A549 (cell line): Measurements from ENCODE around the gene CENPU. TPM values are rescaled to one million over a fixed set of nuclear protein-coding genes. Genes with fewer than 3 reads are reported as not detected.

ENCODE experiments used
- ATOH8 ChIP-seq: fragments of 250-450 bp; sonication (Bioruptor Pico); IDR thresholded peaks from 2 replicates; pipeline ENCODE4 v1.5.0; 2020; ENCODE audit warnings: low read depth, mild to moderate bottlenecking, moderate library complexity
- BCL3 ChIP-seq: fragments of >200 bp; sonication (Bioruptor Twin); formaldehyde crosslinking; IDR thresholded peaks from 3 replicates; pipeline ENCODE4 v1.6.1; 2016
- BHLHE40 ChIP-seq: IDR thresholded peaks from 2 replicates; pipeline ENCODE4 v1.6.1; 2012; ENCODE audit warnings: low read depth, low read length, inconsistent platforms
- CBX8 ChIP-seq: fragments of 200-600 bp; sonication (generic); IDR thresholded peaks from 2 replicates; pipeline ENCODE4 v1.6.1; 2016
- CEBPB ChIP-seq, 2 experiments: fragments of >200 bp in 1 of 2; sonication (Bioruptor Twin) in 1 of 2; formaldehyde crosslinking in 1 of 2; IDR thresholded peaks; 2 replicates each; pipeline ENCODE4 v1.6.1; 2012 to 2016
- CHD4 ChIP-seq: fragments of 200-600 bp; sonication (generic); IDR thresholded peaks from 2 replicates; pipeline ENCODE4 v1.6.1; 2016; ENCODE audit warnings: antibody characterized with exemption, mild to moderate bottlenecking, borderline replicate concordance
- CTCF ChIP-seq: fragments of >200 bp; sonication (Bioruptor Twin); formaldehyde crosslinking; IDR thresholded peaks from 3 replicates; pipeline ENCODE4 v1.5.1; 2016
- EHMT2 ChIP-seq: fragments of 200-600 bp; sonication (generic); IDR thresholded peaks from 2 replicates; pipeline ENCODE4 v1.6.1; 2016; ENCODE audit warnings: antibody characterized with exemption, low read depth, mild to moderate bottlenecking, moderate library complexity
- FOSL2 ChIP-seq, 2 experiments: fragments of 450-650 bp in 1 of 2; fragments of >200 bp in 1 of 2; sonication (Bioruptor Twin) in 1 of 2; formaldehyde crosslinking; IDR thresholded peaks; 2 replicates each; pipeline versions ENCODE4 v1.5.0 to v1.6.1; 2016 to 2020; ENCODE audit warnings: mild to moderate bottlenecking in 1 of 2, moderate library complexity in 1 of 2
- HDAC2 ChIP-seq: fragments of 200-600 bp; sonication (generic); IDR thresholded peaks from 2 replicates; pipeline ENCODE4 v1.6.1; 2016
- HEYL ChIP-seq: fragments of 250-450 bp; sonication (Bioruptor Pico); IDR thresholded peaks from 2 replicates; pipeline ENCODE4 v1.8.0; 2021; ENCODE audit warnings: mild to moderate bottlenecking, moderate library complexity
- HMGXB4 ChIP-seq: fragments of 250-450 bp; sonication (Bioruptor Pico); IDR thresholded peaks from 2 replicates; pipeline ENCODE4 v1.5.0; 2021; ENCODE audit warnings: mild to moderate bottlenecking, moderate library complexity, borderline replicate concordance
- HOXB13 ChIP-seq: fragments of 250-450 bp; sonication (Bioruptor Pico); IDR thresholded peaks from 2 replicates; pipeline ENCODE4 v1.5.0; 2020; ENCODE audit warnings: low read depth, mild to moderate bottlenecking, moderate library complexity
- JUNB ChIP-seq: fragments of >200 bp; sonication (Bioruptor Twin); formaldehyde crosslinking; IDR thresholded peaks from 2 replicates; pipeline ENCODE4 v1.6.1; 2016
- MAFK ChIP-seq: fragments of 450-650 bp; IDR thresholded peaks from 2 replicates; pipeline ENCODE4 v1.6.1; 2014; ENCODE audit not compliant: partially characterized antibody
- MAX ChIP-seq: IDR thresholded peaks from 2 replicates; pipeline ENCODE4 v1.6.1; 2012
- NFE2L2 ChIP-seq: fragments of 150-350 bp; conservative IDR thresholded peaks from 2 replicates; pipeline ENCODE4 v1.6.1; 2014; ENCODE audit warnings: low read length
- PHF8 ChIP-seq: fragments of 200-600 bp; sonication (generic); IDR thresholded peaks from 2 replicates; pipeline ENCODE4 v1.6.1; 2016; ENCODE audit warnings: low read depth, mild to moderate bottlenecking, antibody characterized with exemption, moderate library complexity, borderline replicate concordance
- POLR2AphosphoS2 ChIP-seq: conservative IDR thresholded peaks from 2 replicates; pipeline ENCODE4 v1.6.1; 2012; ENCODE audit warnings: low read length, improper control_type of control experiment, inconsistent platforms
- RCOR1 ChIP-seq: fragments of 150-350 bp; IDR thresholded peaks from 2 replicates; pipeline ENCODE4 v1.6.1; 2014; ENCODE audit warnings: antibody characterized with exemption, low read length, low read depth
- SREBF2 ChIP-seq: fragments of 450-650 bp; IDR thresholded peaks from 2 replicates; pipeline ENCODE4 v1.6.1; 2014; ENCODE audit warnings: mild to moderate bottlenecking, moderate library complexity
- TFCP2L1 ChIP-seq: fragments of 250-450 bp; sonication (Bioruptor Pico); IDR thresholded peaks from 2 replicates; pipeline ENCODE4 v1.5.0; 2021; ENCODE audit warnings: mild to moderate bottlenecking
- TP53 ChIP-seq: fragments of 250-450 bp; sonication (Bioruptor Pico); IDR thresholded peaks from 2 replicates; pipeline ENCODE4 v1.5.0; 2021; ENCODE audit warnings: mild to moderate bottlenecking, moderate library complexity
- USF2 ChIP-seq: fragments of 450-650 bp; IDR thresholded peaks from 2 replicates; pipeline ENCODE4 v1.6.1; 2014; ENCODE audit warnings: antibody characterized with exemption
- ZNF302 ChIP-seq: fragments of 250-450 bp; sonication (Bioruptor Pico); IDR thresholded peaks from 2 replicates; pipeline ENCODE4 v1.9.0; 2021; ENCODE audit warnings: inconsistent platforms, mild to moderate bottlenecking, moderate library complexity
- polyA plus RNA-seq, 4 experiments: library from polyadenylated mRNA; depleted of rRNA in 3 of 4; stranded (reverse); fragments of >200 nt; fragmentation: RNase III in 1 of 4; extraction: RNeasy Plus Mini Kit Qiagen cat#74134 plus additional on column Dnase treatment in 1 of 4; gene quantifications; 2 replicates in 3 of 4; 3 replicates in 1 of 4; pipeline ENCODE4 v1.2.3, GENCODE V29; 2011 to 2017

The CENPU gene
- polyA plus RNA-seq, 2 of the 4 experiments (the other 2 are of a cell fraction) = 22.9 to 28.4 TPM

- TF ChIP-seq BCL3 (no peak), BHLHE40 (no peak), MAFK (no peak), CHD4 (no peak), CTCF (no peak), CBX8 (no peak), POLR2AphosphoS2 (no peak), NFE2L2 (no peak), TP53 (no peak), CEBPB (IDR thresholded peaks at IDR 0.05) (no peak), HEYL (CRISPR knock-in tag) (no peak), TFCP2L1 (CRISPR knock-in tag) (no peak), HDAC2 (peak; percentile 70; the same call in 1 of the 2 replicates), JUNB (no peak), ZNF302 (CRISPR knock-in tag) (no peak), HMGXB4 (CRISPR knock-in tag) (no peak), ATOH8 (CRISPR knock-in tag) (no peak), FOSL2 (IDR thresholded peaks at IDR 0.05) (no peak), FOSL2 (CRISPR knock-in tag; IDR thresholded peaks at IDR 0.05) (peak; percentile 25; the same call in 1 of the 2 replicates), HOXB13 (CRISPR knock-in tag) (no peak), USF2 (peak; percentile 71), SREBF2 (no peak), RCOR1 (no peak), MAX (peak; percentile 94), EHMT2 (no peak), PHF8 (peak; percentile 48; the same call in 1 of the 2 replicates)
These were observed at the start of gene CENPU (continued) for GRCh38 chr4:184733654-184734524.
